ENCODE data around the gene FAM151A. TPM values are rescaled to one million over a fixed set of nuclear protein-coding genes. Genes with fewer than 3 reads are reported as not detected.

The FAM151A gene
- total RNA-seq, 1 experiment from 2014 or later = not detected

DNA sequence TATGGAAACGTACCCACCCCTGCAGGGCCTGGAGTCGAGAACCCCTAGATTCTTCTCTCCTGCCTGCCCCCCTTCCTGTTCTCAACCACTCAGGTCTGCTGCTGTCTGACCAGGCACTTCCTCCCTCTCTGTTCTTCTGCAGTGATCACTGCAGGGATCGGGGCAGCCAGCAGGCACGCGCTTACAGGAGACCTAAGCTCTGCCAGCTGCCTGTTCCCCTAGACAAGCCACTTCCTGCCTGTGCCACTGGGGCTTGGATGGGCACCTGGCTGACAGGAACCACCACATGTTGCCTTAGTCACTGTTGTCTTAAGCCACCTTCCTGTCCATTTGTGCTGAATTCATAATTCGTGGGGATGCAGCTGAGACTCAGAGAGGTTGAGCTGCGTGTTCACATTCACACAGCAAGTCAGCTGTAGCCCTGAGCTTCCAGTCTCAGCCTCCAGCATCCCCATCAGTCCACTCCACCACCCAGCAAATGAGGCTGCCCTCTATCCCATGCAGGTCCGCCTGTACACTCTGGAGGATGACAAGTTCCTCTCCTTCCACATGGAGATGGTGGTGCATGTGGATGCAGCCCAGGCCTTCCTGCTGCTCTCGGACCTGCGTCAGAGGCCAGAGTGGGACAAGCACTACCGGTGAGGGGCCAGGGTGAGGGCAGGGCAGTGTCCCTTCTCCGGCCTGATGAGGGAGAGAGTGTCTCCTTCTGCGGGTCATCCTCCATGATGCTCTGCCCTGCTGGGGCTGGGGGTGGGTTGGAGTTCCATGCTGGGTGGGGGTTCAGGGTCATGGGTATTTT, 18.6 kb downstream of the FAM151A start:
- DNase-seq (ENCODE audit: low read depth) = peak; percentile 75

DNA sequence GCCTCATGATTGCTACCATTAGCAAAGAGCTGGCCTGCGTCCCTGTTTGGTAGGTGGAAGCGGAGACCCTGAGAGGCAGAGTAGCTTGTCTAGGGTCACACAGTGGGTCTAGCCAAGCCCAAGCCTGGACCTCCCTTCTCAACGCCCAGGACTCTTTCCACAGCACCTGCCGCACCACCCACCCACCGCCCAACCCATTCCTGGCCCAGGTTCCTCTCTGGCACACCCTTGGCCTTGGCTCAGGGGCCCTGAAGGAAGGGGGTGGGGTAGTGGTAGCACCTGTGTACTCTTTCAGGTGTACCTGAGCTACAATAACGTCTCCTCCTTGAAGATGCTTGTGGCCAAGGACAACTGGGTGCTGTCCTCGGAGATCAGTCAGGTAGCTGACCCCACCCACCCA, 19.3 kb downstream of the FAM151A start:
- no peak for DNase-seq (ENCODE audit: low read depth)

DNA sequence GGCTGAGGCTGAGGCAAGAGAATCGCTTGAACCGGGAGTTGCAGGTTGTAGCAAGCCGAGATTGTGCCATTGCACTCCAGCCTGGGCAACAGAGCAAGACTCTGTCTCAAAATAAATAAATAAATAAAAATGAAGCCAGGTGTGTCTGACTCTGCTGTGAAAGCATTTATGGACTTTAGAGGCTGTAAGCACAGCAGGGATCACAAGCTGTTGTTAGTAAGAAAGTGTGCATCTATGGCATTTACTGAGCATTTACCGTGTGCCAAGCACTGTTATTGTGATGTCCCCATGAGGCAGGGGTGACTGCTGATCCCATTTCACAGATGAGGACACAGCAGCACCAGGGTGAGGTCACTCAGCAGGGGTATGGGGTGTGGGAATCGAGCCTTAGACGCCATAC, 20.1 kb downstream of the FAM151A start:
- no peak for DNase-seq (ENCODE audit: low read depth)

DNA sequence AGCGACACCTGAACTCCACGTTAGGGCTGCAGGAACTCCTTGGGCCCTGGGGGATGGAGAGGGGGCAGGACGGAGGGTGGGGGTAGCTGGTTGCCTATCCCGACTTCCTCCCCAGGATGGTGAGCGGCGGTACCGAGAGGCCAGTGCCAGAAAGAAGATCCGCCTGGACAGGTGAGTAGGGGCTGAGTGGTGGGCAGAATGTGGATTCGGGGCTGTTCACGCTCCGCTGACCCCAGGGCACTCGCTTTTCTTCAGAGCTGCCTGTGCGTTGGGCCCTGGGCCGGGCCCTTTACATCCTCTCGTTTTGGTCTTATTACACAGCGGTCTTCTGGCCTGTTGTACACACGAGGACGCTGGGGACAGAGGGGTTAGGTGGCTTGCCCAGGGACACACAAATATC, 20.8 kb downstream of the FAM151A start:
- no peak for DNase-seq (ENCODE audit: low read depth)

DNA sequence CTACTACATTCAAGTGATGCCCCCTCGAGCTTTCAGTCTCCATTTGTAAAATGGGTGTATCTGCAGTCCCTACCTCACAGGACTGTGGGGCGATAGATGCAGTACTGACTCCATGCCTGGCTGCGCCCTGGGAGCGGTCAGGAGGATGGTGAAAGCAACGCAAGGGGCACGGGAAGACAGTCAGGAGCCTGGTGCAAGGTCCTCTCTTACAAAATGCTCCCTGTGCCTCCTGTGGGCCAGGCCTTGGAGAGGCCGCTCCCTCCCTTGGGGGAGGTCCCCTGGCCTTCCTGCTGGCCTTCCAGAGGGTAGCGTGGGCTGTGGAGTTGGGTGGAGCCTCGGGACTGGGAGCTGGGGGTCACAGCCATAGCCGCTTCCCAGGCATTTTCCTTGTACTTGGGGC, 21.6 kb downstream of the FAM151A start:
- no peak for DNase-seq (ENCODE audit: low read depth)

DNA sequence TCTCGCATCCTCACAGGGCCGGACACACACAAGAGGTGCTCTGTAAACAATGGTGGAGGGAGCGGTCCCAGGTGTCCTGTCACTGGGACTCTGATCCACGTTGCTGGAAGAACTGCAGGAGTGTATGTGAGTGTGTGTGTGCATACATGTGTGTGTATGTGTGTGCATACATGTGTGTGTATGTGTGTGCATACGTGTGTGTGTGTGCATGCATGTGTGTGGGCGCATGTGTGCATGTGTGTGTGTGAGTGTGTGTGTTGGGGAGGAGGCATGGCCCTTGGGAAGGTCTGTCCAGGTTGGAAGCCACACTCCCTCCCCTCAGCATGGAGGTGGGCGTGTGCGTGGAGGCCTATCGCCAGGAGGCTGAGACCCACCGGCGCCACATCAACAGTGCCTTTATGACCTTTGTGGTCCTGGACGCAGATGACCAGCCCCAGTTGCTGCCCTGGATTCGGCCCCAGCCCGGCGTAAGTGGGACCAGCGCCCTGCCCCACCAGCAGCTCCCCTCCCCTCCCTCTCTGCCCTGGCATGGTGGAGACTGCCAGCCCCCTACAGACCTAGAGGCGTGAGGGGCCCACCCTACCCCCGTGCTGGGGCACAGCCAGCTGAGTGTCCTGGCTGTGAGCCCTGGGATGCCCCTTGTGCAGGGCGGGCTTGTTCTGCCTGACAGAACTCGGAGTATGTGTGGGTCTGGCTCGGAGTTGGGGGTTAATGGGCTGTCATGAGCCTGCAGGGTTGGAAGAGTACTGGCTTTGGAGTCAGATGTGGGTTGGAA, 22.2 kb downstream of the FAM151A start:
- no peak for DNase-seq (ENCODE audit: low read depth)

DNA sequence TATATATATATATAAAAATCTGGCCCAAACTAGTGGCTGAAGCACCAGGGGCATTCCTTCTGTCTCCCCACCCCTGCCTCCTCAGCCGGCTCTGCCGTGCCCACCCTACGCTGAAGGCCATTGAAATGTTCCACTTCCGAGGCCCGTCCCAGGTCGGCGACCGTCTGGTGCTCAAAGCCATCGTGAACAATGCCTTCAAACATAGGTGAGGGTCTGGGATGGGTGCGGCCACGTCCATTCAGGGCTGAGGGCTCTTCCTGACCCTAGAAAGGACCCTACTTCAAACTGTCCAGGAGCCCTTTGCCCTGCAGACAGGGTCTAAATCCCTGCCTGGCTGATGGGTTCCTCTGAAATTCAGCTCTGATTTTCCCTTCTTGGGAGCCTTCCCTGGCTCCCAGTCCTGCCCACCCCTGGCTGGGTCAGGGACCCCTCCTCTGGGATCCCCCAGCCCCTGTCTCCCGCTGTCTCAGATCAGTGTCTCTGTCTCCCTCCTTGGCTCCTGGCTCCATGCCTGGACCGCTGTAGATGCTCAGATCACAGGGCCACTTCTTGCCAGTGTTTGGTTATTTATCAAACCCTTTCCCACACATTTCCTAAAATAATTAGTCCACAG, 24.0 kb downstream of the FAM151A start:
- no peak for DNase-seq (ENCODE audit: low read depth)

DNA sequence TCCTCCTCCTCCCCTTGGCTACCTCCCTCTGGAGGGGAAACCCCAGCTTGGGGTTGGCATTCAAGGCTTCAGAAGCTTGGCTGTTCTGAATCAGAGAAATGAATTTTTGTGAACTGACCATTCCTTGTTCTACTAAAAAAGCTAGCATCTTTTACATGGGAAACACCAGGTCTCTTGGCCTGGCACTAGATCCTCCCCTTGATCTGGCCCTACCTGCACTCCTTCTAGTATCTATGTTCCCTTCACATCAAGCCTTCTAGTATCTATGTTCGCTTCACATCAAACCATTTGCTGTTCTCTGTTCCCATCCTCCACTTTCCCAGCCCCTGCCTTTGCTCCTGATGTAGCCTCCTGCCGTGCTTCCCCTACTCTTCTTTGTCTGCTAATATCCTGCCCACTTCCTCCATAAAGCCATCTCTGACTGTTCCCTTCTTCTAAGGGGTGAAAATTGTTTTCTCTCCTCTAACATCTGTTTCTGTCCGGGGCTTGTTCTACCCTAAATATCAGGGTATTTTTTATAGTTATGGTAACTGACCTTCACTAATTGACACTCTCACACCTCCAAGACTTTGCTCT, 25.8 kb downstream of the FAM151A start:
- no peak for DNase-seq (ENCODE audit: low read depth)

DNA sequence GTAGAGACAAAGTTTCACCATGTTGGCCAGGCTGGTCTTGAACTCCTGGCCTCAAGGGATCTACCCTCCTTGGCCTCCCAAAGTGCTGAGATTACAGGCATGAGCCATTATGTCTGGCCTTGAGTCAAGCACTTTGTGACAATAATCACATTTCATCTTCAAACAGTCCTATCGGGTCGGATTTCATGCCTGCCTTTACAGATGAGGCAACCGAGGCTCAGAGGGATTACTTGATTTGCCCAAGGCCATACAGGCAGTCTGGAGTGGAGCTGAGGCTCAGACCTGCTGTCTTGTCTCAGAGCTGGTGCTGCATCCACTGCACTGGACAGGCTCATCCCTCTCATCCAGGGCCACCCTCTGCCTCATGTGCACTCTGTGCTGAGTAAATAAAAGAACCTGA, 26.6 kb downstream of the FAM151A start:
- DNase-seq (ENCODE audit: low read depth) = no peak

DNA sequence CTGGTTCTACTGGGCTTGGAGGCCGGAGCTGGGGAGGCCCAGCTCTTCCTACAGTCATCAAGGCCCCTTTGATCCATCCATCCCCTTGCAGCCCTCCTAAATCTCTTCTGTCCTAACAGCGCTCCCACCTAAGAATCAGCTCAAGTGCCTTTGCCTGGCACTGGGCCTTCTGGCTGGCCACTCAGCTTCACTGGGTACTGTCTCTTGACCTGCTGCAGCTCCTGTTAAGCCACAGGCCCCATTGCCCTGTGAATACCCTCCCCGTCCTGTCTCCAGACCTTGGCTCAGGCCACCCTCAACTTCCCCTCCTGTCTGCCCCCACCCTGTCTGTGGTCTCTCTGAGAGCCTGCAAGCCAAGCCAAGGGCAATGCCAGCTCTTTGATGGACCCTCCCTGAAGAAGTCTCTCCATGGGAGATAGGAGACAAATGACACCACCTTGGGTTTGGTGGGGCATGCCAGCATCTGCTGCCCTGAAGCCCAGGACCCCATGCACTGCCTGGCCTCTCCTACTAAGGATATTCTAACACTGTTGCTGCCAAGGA, 27.3 kb downstream of the FAM151A start:
- DNase-seq (ENCODE audit: low read depth) = no peak

DNA sequence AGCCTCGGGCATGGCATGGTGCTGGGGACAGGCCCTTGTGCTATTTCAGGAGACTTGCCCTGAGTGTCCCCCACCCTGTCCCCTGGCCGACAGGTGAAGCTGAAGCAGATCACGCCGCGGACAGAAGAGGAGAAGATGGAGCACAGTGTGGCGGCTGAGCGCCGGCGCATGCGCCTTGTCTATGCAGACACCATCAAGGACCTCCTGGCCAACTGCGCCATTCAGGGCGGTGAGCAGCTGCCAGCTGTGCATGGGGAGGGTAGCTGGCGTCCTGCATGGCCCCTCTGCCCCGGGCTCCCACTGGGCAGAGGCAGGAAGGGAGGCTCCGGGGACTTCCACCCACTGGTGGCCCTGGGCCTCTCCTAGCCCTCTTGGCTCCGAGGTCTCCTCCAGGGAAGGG, 28.9 kb downstream of the FAM151A start:
- no peak for DNase-seq (ENCODE audit: low read depth)

DNA sequence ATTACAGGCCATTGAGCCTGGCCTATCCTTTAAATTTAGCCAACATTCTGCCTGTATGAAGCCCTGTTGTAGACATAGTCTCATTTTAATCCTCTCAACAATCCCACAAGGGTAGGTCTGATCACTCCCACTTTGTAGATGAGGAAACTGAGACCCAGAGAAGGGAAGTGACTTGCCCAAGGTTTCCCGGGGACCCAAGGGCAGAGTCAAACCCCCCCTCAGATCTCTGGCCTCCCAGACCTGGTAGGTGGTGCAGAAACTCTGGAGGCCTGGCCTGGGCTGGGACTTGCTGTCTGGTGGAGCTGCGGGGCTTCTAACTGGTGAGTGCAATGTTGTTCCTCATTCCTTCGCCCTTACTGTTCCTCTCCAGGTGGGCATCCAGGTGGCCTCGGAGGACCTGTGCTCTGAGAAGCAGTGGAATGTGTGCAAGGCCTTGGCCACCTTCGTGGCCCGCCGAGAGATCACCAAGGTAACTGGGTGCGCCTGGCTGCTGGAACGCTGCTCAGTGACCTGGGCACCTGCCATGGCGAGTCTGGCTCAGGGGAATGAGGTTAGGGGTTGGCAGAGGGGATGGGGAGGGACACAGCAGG, 29.7 kb downstream of the FAM151A start:
- no peak for DNase-seq (ENCODE audit: low read depth)

DNA sequence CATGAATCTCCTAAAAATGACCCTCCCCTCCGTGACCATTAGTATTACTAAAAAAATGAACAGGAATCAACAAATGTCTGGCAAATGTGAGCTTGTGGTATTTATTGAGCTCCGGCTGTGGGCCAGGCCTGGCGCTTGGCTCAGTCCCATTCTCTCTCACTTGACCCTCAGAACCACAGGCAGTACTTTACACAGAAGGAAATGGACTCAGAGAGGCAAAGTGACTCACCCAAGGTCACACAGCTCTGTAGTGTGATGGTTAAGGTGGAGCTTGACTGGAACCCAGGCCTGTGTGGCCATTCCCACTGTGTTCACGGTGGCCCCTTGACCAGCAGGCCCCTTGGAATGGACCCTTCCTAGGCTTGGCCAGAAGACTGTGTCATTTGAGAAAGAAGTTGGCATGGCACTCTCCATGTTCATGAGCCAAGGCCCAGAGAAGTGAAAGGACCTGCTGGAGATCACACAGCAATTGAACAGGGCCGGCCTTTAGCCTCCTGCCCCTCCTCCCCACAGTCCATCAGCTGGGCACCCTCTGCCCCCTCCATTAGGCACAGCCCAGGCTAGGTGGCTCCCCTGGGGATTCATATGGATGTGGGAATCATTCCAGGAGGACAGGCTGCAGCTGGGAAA, 32.1 kb downstream of the FAM151A start:
- no peak for DNase-seq (ENCODE audit: low read depth)

DNA sequence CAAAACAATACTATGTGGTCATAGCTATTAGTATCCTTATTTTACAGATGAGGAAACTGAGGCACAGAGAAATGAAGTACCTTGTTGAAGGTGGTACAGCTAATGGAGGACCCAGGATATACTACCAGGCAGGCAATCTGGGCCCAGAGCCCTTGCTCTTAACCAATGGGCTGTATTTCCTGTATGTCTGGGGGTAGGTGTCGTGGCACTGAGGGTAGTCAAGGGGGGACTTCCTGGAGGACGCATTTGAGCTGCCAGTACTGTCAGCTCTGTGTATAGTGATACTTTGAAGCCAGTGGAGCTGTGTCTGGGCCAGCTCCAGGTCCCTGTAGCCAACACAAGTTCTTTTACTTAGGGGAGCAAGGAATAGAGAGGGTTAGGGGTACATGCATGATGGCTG, 34.9 kb downstream of the FAM151A start:
- no peak for DNase-seq (ENCODE audit: low read depth)

DNA sequence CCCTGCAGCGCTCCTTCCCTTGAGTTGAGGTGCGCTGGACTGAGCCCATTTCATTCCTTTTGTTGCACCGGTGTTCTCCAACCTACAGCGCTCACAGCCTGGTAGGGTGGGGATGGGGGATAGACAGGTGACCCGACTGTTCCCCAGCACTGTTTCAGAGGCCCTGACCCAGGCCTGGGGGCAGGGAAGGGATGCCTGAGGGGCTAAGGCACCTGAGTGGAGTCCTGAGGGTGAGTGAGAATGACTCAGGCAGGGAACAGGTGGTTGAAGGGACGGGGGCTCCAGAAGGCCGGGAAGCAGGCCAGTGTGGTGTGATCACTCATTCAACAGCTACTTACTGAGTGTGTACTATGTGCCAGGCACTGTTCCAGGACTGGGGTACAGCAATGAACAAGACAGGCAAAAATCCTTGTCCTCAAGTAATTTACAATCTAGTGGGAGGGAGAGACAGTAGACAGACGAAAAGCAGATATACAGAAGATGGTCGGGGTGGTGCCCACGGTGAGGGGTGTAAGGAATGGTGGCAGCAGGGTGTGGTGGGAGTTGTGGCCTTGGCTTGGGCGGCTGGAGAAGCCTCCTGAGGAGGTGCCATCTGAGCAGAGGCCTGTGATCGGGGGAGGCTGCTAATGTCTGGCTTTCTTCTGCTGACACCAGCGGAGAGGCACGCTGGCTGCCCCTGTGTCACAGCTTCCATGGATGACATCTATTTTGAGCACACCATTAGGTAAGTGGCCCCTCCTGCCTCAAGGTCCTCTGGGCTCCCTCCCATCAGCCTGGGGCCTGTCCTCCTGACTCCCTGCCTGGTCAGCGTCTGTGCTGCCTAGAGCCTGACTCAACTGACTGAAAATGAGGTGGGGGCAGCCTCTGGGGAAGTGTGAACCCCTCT, 37.9 kb downstream of the FAM151A start:
- DNase-seq (ENCODE audit: low read depth) = no peak

DNA sequence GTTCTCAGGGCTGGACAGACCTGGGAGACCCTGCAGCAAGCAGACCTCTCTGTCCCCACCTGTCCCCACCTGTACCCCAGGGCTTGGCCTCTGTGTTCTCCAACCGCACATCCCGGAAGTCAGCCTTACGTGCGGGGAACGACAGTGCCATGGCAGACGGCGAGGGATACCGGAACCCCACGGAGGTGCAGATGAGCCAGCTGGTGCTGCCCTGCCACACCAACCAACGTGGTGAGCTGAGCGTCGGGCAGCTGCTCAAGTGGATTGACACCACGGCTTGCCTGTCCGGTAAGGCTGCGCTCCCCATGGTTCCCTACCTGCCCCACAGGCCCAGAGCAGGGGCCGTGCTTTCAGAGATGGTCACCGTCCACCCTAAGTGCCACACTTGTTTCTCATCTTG, 38.8 kb downstream of the FAM151A start:
- no peak for DNase-seq (ENCODE audit: low read depth)

DNA sequence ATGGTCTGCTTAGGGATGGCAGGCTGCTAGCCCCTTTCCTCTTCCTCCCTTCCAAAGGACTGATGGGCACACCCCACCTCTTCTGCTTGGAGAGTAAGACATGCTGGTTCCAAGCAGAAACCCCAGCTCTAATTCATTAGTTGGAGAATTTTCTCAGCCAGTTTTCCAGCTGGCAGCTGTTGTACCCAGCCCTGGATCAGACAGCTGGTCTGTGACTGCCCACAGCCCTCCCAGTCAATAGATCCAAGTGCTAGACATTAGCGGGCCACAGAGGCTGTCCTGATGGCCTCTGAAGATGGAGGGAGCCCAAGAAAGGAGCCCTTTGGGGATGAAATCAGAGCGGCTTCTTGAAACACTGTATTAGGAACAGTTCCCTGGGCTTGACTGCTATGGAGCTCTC, 39.5 kb downstream of the FAM151A start:
- no peak for DNase-seq (ENCODE audit: low read depth)

DNA sequence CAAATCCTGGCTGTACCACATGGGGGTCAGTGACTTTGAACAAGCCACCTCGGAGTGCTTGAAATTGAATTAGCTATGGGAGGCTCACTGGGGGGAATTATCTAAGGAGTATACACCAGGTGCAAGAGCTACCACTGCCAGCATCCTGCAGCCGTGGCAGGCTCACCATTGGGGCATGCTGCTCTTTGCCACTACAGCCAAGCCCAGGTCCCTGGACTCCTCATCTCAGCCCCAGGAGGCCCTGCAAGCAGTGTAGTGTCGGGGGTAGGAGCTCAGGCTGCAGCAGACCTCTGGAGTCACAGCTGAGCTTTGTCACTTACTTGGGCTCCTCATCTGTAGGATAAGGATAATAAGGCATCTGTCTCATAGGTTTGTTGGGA, 40.0 kb downstream of the FAM151A start:
- no peak for DNase-seq (ENCODE audit: low read depth)

DNA sequence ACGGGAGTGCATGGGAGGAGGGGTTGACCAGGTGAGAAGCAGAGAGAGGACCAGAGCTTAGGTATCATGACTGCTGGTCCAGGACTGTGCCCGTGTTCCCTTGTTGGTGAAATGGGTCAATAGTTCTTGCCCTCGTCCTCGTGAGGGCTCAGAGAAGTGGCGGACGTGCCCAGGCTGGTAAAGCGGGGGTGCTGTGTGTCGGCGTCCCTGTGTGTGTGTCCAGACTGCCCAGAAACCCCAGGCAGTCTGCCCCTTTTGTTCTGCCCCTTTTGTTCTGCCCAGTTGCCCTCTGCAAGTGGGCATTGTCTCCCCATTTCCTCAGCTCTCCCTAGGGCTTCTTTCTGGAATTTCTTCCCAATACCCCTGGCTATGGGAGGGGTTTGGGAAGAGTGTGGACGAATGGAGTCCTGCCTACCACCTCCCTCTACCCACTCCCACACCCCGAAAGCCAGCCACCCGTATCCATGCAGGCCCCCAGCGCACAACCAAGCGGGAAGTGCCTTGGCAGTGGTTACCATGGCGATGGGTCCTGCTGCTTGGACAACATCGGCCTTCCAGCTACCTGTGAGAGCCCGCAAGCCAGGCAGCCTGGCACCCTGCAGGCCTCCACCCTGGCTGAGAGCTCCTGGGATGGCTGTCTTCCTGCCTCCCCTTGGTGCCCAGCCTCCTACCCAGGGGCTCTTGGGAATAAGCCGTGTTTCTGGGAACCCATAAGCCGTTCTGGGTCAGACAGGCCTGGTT, 40.6 kb downstream of the FAM151A start:
- no peak for DNase-seq (ENCODE audit: low read depth)
